Activated CD4-positive, alpha-beta T cell treated with anti-CD3 and anti-CD28 coated beads, Interleukin-2, amount 50 U/mL, for 24 hours (primary cell): Measurements from ENCODE around the gene EBF3.

ENCODE experiments used
- DNase-seq, 2 donors: peaks; one replicate each; pipeline ENCODE4 v3.0.0-alpha.2; 2020; ENCODE audit warnings: low read depth in 1 of 2, low spot score in 1 of 2

The EBF3 gene

GRCh38 chr10:129839285-129840195 is 124.5 kb downstream of the EBF3 start:
- DNase-seq = no peak

GRCh38 chr10:129838794-129839193 is 125.3 kb downstream of the EBF3 start:
- DNase-seq = no peak

GRCh38 chr10:129837909-129838582 is 126.0 kb downstream of the EBF3 start:
- DNase-seq = no peak

- no peak for DNase-seq
Observed at GRCh38 chr10:129836253-129836652, 127.8 kb downstream of the EBF3 start.

- DNase-seq = no peak
Observed at GRCh38 chr10:129833994-129834739, 129.9 kb downstream of the EBF3 start.

- DNase-seq = no peak
Observed at GRCh38 chr10:129833468-129833950, 130.6 kb downstream of the EBF3 start.

- no peak for DNase-seq
Observed at GRCh38 chr10:129832573-129833467, 131.3 kb downstream of the EBF3 start.

GRCh38 chr10:129831150-129831549 is 132.9 kb downstream of the EBF3 start:
- no peak for DNase-seq

- DNase-seq = no peak
Observed at GRCh38 chr10:129825826-129826225, 138.2 kb downstream of the EBF3 start.

GRCh38 chr10:129825221-129825620 is 138.9 kb downstream of the EBF3 start:
- no peak for DNase-seq

- DNase-seq = no peak
Observed at GRCh38 chr10:129820451-129820850, 143.6 kb downstream of the EBF3 start.

GRCh38 chr10:129816656-129817045 is 147.4 kb downstream of the EBF3 start:
- no peak for DNase-seq

GRCh38 chr10:129815898-129816655 is 148.0 kb downstream of the EBF3 start:
- DNase-seq = no peak

- no peak for DNase-seq
Observed at GRCh38 chr10:129814681-129815646, 149.1 kb downstream of the EBF3 start.

GRCh38 chr10:129812398-129812797 is 151.7 kb downstream of the EBF3 start:
- no peak for DNase-seq

- no peak for DNase-seq
Observed at GRCh38 chr10:129811208-129811607, 152.9 kb downstream of the EBF3 start.

GRCh38 chr10:129809841-129810240 is 154.2 kb downstream of the EBF3 start:
- DNase-seq = no peak

- no peak for DNase-seq
Observed at GRCh38 chr10:129809431-129809830, 154.6 kb downstream of the EBF3 start.
